OCI-LY1 (cell line): Measurements from ENCODE around the gene ZNF444.
"Not testable (repeated sequence)": the region's sequence is repeated elsewhere in the genome, so short reads cannot be mapped to it uniquely, and the experiment has no call there.

ENCODE experiments used
- H2AFZ ChIP-seq: fragments of 200-600 bp; sonication (generic), shearing (Covaris generic); 2 replicates; pipeline ENCODE4 v1.6.0; 2014; ENCODE audit warnings: antibody characterized with exemption, mild to moderate bottlenecking, low read length
- H3F3A ChIP-seq: fragments of 200-600 bp; sonication (generic), shearing (Covaris generic); 2 replicates; pipeline ENCODE4 v1.6.0; 2014; ENCODE audit warnings: mild to moderate bottlenecking, antibody characterized with exemption, low read length, moderate library complexity; ENCODE audit not compliant: insufficient read depth
- H3K27ac ChIP-seq: fragments of 200-600 bp; sonication (generic); 2 replicates; pipeline ENCODE4 v1.5.1; 2014; ENCODE audit warnings: low read length, mixed run types, mild to moderate bottlenecking, low read depth; ENCODE audit not compliant: poor library complexity, severe bottlenecking
- H3K27me3 ChIP-seq: fragments of 200-600 bp; sonication (generic); 2 replicates; pipeline ENCODE4 v1.6.0; 2014; ENCODE audit warnings: antibody characterized with exemption, mild to moderate bottlenecking, low read length, moderate library complexity; ENCODE audit not compliant: insufficient read depth
- H3K36me3 ChIP-seq: fragments of 200-600 bp; sonication (generic); 2 replicates; pipeline ENCODE4 v1.6.1; 2014; ENCODE audit warnings: mild to moderate bottlenecking, antibody characterized with exemption, low read length, moderate library complexity, mixed read lengths; ENCODE audit not compliant: insufficient read depth
- H3K4me1 ChIP-seq: fragments of 200-600 bp; sonication (generic); 2 replicates; pipeline ENCODE4 v1.5.1; 2014; ENCODE audit warnings: mild to moderate bottlenecking, low read length, moderate library complexity; ENCODE audit not compliant: insufficient read depth, severe bottlenecking
- H3K4me2 ChIP-seq: fragments of 200-600 bp; sonication (generic), shearing (Covaris generic); 2 replicates; pipeline ENCODE4 v1.6.1; 2014; ENCODE audit warnings: low read length
- H3K4me3 ChIP-seq: fragments of 200-600 bp; sonication (generic); 2 replicates; pipeline ENCODE4 v1.5.1; 2014; ENCODE audit warnings: low read length, low read depth, mild to moderate bottlenecking, mixed read lengths; ENCODE audit not compliant: poor library complexity, severe bottlenecking
- H3K79me2 ChIP-seq: fragments of 200-600 bp; shearing (Covaris generic); 2 replicates; pipeline ENCODE4 v1.6.1; 2016; ENCODE audit warnings: mixed run types, low read length, mixed read lengths; ENCODE audit not compliant: insufficient read depth
- H3K9ac ChIP-seq: fragments of 200-600 bp; sonication (generic), shearing (Covaris generic); 2 replicates; pipeline ENCODE4 v1.6.1; 2014; ENCODE audit warnings: mild to moderate bottlenecking, low read length, mixed read lengths
- H3K9me2 ChIP-seq: fragments of 200-600 bp; sonication (generic), shearing (Covaris generic); 2 replicates; pipeline ENCODE4 v1.6.1; 2014; ENCODE audit warnings: low read depth, mild to moderate bottlenecking, low read length, mixed read lengths
- H3K9me3 ChIP-seq: fragments of 200-600 bp; shearing (Covaris generic); 2 replicates; pipeline ENCODE4 v1.6.1; 2014; ENCODE audit warnings: low read length, mixed read lengths
- H4K20me1 ChIP-seq: fragments of 200-600 bp; sonication (generic), shearing (Covaris generic); 2 replicates; pipeline ENCODE4 v1.6.0; 2016; ENCODE audit warnings: mild to moderate bottlenecking, low read length; ENCODE audit not compliant: insufficient read depth
- CTCF ChIP-seq: fragments of 200-600 bp; sonication (generic), shearing (Covaris generic); IDR thresholded peaks from 2 replicates; pipeline ENCODE4 v1.5.1; 2017; ENCODE audit warnings: mild to moderate bottlenecking, antibody characterized with exemption, low read length, moderate library complexity, mixed read lengths
- EZH2 ChIP-seq: fragments of 200-600 bp; sonication (generic), shearing (Covaris generic); IDR thresholded peaks from 2 replicates; pipeline ENCODE4 v1.8.0; 2017; ENCODE audit warnings: borderline replicate concordance, mixed run types, mild to moderate bottlenecking, antibody characterized with exemption, low read length, moderate library complexity, mixed read lengths

ZNF444 gene

DNA sequence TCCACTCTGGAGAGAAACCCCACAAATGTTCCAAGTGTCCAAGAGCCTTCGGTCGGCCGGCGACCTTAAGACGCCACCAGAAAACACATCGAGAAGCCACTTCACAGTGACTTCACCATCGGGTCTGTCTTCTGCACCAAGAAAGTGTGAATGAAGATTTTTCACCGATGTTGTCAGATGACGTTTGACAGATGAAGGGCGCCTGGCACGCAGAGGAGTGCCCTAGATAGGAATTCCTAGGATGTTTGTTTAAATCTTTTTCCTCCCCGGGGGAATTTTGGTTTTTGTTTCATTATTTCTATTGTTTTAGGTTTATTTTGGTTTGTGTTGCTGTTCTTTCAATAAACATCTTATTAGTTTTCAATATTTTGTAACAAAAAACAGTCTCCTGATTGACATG, 68.0 kb downstream of the ZNF444 start:
- no peaks in the 10 kb centered on the region for H3K36me3 ChIP-seq
- H3K79me2 ChIP-seq = no peaks in the 10 kb centered on the region
- H3K9me2 ChIP-seq = no peaks in the 10 kb centered on the region
- no peak overlapping the region for H3K4me3 ChIP-seq
- no peaks in the 10 kb centered on the region for H3K27me3 ChIP-seq
- H4K20me1 ChIP-seq = no peaks in the 10 kb centered on the region
- no peaks in the 10 kb centered on the region for H3K9me3 ChIP-seq
- H3K4me2 ChIP-seq = no peak overlapping the region
- H3K9ac ChIP-seq = no peak overlapping the region
- no peaks in the 10 kb centered on the region for H3K4me1 ChIP-seq
- H2AFZ ChIP-seq = no peak overlapping the region
- no peak overlapping the region for H3K27ac ChIP-seq
- no peaks in the 10 kb centered on the region for H3F3A ChIP-seq
- TF ChIP-seq CTCF (no peak), EZH2 (no peak)

- H3K27me3 ChIP-seq, H3F3A ChIP-seq, H4K20me1 ChIP-seq, H3K9me2 ChIP-seq, H3K9me3 ChIP-seq, H3K9ac ChIP-seq, H3K79me2 ChIP-seq, H3K36me3 ChIP-seq, H3K4me3 ChIP-seq, H2AFZ ChIP-seq, H3K4me1 ChIP-seq, H3K4me2 ChIP-seq, H3K27ac ChIP-seq: not testable (repeated sequence)
These were observed 68.9 kb downstream of the ZNF444 start for GRCh38 chr19:56210036-56210435.
